H7 (cell line): ENCODE measurements around the gene LEMD1. TPM values are rescaled to one million over a fixed set of nuclear protein-coding genes. Genes with fewer than 3 reads are reported as not detected.
A peak's percentile ranks its signal among the peaks of the same experiment; 100 is the strongest.

Source experiments
- DNase-seq: peaks from one replicate; pipeline ENCODE4 v3.0.0; 2012
- H3K27me3 ChIP-seq: 2 replicates; pipeline ENCODE4 v1.6.0; 2011; ENCODE audit warnings: mild to moderate bottlenecking, low read length; ENCODE audit not compliant: control insufficient read depth, insufficient read depth
- H3K36me3 ChIP-seq: replicated peaks from 2 replicates; pipeline ENCODE4 v1.5.1; 2011; ENCODE audit warnings: low read length; ENCODE audit not compliant: control insufficient read depth, insufficient read depth
- H3K4me3 ChIP-seq: 2 replicates; pipeline ENCODE4 v1.5.1; 2011; ENCODE audit warnings: low read depth, mild to moderate bottlenecking, control low read depth, low read length, moderate library complexity; ENCODE audit not compliant: insufficient read depth
- total RNA-seq: library from RNA; depleted of rRNA; stranded (reverse); fragments of >200 nt; shearing (Covaris generic); gene quantifications from 2 replicates; pipeline ENCODE4 v1.2.3, GENCODE V29; 2014; rRNA removed

LEMD1 gene
- 19.4 and 25.1 TPM in 2 replicates for total RNA-seq

DNA sequence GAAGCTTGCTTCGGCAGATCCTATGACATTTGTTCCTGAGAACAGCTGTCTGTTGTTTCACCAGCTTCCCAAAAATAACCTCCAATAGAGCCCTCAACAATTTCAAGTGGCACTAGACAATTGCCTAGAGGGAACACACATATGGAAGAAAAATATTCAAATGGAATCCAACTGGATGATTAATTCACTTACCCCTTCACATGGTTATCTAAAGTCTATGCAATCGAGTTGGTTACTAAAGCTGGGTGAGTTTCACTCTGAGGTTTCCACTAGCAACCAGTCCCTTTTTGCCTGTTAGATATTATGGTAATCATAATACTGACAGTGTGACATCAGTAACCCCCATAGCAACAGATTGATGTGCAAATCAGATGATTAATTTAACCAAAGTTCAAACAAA lies at the start of gene LEMD1:
TSS of gene LEMD1 (minus strand) at position 259 of the 400 bp plus-strand sequence. CDS start 1,520 bp downstream, outside the sequence.
- no peaks in the 10 kb centered on the region; the same call in 1 of the 2 replicates for H3K27me3 ChIP-seq
- DNase-seq: no peak

DNA sequence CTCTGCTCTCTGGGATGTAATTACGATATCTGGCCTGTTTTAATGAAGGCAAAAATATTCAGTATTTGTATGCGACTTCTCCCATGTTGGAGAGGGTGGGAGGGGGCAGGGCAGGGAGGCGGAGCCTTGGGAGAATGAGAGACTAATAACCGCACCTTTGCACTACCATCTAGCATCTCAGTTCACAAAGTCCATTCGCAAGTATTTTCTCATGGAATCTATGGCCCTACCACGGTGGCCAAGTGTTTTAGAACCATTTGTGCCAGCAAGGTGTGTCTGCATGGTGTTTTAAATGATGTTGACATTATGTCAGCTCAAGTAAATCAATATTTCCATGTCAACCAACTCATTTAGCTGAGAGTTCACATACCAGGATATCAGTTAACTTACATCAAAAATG lies 48.3 kb upstream of the LEMD1 start:
- no peak overlapping the region for H3K4me3 ChIP-seq
- no peaks in the 10 kb centered on the region; the same call in 1 of the 2 replicates for H3K27me3 ChIP-seq
- H3K36me3 ChIP-seq: no peaks in the 10 kb centered on the region
- no peak for DNase-seq

More for the DNA sequence above, at the start of gene LEMD1:
- Histone ChIP-seq H3K4me3 (no peak within 1 kb of the TSS), H3K36me3 (no peaks in the 10 kb centered on the region)

DNA sequence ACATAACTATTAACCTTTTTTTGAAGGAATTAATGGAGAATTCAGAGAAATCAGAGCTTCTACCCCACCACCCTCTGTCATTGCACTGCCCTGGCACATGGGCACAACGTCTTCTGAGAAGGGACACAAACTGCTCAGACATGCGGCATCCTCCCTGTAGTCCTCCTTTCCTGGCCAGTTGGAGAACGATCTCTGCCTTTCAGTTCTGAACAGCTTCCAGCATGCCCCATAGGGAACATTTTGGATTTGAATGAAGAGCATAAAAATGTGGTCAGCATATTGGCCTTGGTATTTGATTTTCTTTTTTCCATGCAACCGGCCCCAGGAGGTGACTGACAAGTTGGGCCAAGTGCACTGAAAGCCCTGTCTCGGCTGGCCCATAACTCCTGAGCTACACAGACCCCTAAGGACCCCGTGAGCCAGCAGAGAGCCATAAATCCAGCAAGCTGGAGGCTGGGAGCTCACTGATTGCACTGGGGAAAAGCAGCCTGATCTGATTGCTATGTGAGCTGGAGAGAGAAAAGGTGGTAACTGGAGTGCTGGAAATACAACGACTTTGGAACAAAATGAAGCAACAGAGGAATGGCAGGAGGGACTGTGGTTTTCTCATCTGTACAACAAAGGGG lies 44.9 kb upstream of the LEMD1 start:
- H3K4me3 ChIP-seq: no peak overlapping the region
- no peaks in the 10 kb centered on the region; the same call in 1 of the 2 replicates for H3K27me3 ChIP-seq
- DNase-seq: no peak
- H3K36me3 ChIP-seq: no peaks in the 10 kb centered on the region

GRCh38 chr1:205465392-205465791 lies 43.5 kb upstream of the LEMD1 start:
- Histone ChIP-seq H3K36me3 (no peaks in the 10 kb centered on the region), H3K27me3 (no peaks in the 10 kb centered on the region; the same call in 1 of the 2 replicates), H3K4me3 (no peak overlapping the region)
- DNase-seq: no peak

DNA sequence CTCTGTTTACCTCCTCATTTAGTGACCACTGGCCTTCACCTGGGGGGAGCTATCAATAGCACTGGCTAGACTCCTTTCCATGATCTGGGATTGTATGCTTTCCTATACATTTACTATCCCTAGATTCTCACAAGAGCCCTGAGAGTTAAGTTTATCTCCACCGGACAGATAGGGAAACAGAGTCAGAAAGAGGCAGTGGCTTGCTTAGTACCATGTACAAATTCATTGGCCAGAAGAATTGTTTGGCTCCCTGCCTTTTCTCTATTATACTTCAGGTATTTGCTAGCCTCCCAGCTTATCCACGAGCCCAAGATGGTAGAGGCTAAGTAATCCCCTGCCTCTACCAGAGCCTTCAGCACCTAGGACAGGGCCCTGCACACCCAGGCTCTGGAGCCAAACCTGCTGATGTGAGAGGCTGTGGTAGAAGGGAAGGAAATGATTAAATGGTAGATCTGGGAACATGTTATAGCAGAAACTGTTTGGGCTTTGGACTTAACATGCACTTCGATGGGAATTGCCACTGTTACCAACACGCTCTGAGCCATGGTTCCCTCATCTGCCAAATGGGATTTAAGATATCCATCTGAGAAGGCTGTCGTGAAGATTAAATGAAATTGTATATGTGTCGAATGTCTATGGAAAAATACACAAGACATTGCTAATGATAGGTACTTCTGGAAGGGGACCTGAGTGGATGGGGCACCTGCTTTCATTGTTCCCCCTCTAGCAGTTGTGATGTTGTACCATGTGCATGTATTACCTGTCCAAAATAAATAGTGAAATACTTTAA lies 37.1 kb upstream of the LEMD1 start:
- DNase-seq: peak; percentile 81
- H3K4me3 ChIP-seq: no peak overlapping the region
- H3K36me3 ChIP-seq: no peaks in the 10 kb centered on the region
- peaks cover 10% of the 10 kb centered on the region for H3K27me3 ChIP-seq

DNA sequence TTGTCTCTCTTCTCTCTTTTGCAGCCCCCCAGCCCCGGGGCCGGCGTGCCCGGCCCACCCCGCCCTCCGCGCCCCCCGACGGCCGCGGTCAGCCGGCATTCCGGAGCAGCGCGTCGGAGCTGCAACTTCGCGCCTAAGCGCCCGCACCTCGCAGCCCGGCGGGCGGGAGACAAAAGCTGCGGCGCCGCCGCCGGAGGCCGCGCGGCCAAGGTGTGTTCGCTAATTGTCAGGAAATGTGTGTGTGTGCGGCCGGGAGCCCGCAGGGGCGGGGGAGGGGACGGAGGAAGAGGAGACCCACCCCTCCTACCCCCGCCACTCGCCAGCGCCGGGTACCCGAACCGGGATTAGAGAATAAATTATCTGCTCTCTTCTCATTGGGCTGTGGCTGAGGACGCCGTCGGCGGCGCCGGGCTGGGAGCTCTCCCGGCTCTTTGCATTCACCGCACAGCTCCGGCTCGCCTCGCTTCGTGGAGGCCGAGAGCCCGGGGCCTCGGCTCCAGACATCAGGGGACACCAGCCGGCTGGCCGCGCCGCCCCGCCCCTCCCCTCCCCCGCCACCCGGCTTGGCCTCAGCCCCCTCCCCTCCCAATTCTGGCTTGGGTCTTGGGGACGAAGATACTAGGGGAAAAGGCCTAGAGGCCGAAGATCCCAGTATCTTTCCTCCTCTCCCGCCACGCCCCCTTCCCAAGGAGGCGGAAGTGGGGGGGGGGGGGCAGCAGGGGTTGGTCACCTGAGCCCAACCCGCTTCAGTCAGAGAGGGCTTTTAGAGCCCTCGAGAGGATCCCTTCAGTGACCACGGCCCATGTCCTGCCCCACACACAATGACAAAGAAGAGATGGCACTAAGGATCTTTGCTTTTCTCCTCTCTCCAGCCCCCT lies 35.3 kb upstream of the LEMD1 start:
- peaks cover 16% of the 10 kb centered on the region for H3K27me3 ChIP-seq

DNA sequence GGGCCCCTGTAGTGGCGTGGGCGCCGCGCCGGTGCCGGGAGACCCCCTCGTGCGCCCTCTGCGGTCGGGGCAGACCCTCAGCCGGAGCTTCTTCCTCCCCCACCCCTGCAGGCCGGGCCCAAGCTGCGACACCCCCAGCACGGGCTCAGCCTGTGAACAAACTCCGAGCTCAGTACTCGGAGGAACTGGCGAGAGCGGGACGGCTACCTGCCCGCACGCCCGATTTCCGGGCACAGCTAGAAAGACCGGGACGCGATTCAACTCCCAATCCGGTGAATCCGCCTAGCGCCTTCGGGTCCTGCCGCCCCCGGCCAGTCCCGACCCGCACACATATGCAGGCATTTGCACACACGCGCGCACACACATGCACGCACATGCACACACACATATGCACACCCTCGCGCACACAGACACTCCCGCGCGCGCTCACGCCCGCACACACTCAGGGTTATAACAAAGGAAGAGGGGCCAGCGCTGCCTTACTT lies 34.6 kb upstream of the LEMD1 start:
- H3K27me3 ChIP-seq: peaks cover 16% of the 10 kb centered on the region
- peak; percentile 84 for DNase-seq

More for the DNA sequence above, 35.3 kb upstream of the LEMD1 start:
- peak overlapping the region; percentile 80 for H3K4me3 ChIP-seq
- no peaks in the 10 kb centered on the region for H3K36me3 ChIP-seq
- DNase-seq: peak; percentile 95

GRCh38 chr1:205455581-205456382 lies 33.9 kb upstream of the LEMD1 start, which contains the start of gene BLACAT1:
Gene BLACAT1, minus strand, starts transcription at chr1:205456045.
- peak; percentile 79 for DNase-seq
- no peaks in the 10 kb centered on the region for H3K36me3 ChIP-seq
- peaks cover 16% of the 10 kb centered on the region for H3K27me3 ChIP-seq
- peak within 1 kb of the TSS; percentile 80 for H3K4me3 ChIP-seq

More for the DNA sequence above, 34.6 kb upstream of the LEMD1 start:
- Histone ChIP-seq H3K4me3 (peak overlapping the region; percentile 80), H3K36me3 (no peaks in the 10 kb centered on the region)

DNA sequence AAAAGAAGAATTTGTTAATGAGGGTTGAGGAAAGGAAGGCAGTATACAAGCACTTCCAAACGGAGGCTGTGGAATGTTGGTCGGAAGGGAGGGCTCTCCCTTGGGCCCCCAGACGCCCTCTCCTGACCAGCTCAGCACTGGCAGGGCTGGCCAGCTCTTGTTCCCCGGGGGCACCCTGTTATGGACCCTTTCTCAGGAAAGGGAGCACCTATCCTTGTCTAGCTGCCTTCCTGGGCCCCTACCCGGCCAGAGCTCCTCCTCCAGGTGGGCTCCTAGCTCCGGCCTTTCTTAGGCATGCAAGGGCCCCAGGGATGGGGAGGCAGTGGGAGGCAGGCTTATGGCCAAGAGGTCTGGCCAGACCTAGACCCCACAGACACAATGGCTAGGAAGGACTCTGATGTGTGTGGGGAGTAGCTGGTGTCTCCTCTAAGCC lies 33.1 kb upstream of the LEMD1 start:
- H3K27me3 ChIP-seq: peaks cover 16% of the 10 kb centered on the region
- H3K4me3 ChIP-seq: peak overlapping the region; percentile 80
- no peaks in the 10 kb centered on the region for H3K36me3 ChIP-seq
- peak; percentile 75 for DNase-seq

DNA sequence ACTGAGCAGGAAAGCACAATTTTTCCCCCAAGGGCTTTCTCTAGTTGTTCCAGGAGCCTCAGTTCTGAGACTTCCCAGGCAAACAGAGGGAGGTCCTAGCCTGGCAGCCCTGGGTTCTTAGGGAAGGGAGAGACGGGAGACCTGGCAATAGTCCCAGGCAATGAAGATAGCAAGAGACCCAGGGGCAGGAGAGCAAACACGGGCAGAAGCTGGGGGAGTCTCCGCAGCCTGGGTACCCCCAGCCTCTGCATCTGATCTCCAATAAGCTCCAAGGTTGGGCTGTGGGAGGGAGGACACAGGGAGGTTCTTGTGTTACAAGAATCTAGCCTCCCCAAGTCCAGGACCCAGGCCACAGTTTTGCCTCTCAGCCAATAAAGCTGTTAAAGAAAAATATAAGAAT lies 31.6 kb upstream of the LEMD1 start:
- Histone ChIP-seq H3K27me3 (peaks cover 25% of the 10 kb centered on the region), H3K4me3 (no peak overlapping the region), H3K36me3 (no peaks in the 10 kb centered on the region)
- DNase-seq: no peak

GRCh38 chr1:205452933-205453332 lies 31.1 kb upstream of the LEMD1 start:
- DNase-seq: no peak
- Histone ChIP-seq H3K27me3 (peaks cover 23% of the 10 kb centered on the region), H3K4me3 (no peak overlapping the region), H3K36me3 (no peaks in the 10 kb centered on the region)

DNA sequence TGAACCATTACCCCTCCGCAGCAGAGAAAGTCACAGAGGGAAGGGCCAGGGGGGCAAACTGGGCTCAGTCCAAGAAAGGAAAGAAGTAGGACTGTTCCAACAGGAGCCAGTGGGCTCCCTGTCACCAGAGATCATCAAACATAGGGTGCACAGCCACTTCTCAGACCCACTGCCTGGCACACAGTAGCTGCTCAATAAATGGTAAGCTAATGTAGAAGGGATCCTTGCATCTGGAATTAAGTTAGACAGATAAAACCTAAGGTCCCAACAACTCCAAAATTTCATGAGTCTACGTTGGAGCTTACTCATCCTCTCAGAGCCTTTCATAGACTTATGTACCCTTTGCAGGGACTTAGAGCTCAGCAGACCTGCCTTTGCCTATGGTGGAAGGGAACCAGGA lies 30.5 kb upstream of the LEMD1 start:
- Histone ChIP-seq H3K36me3 (no peaks in the 10 kb centered on the region), H3K4me3 (no peak overlapping the region), H3K27me3 (peaks cover 25% of the 10 kb centered on the region)
- no peak for DNase-seq

GRCh38 chr1:205451759-205452164 lies 29.9 kb upstream of the LEMD1 start:
- peak; percentile 88 for DNase-seq
- H3K27me3 ChIP-seq: peaks cover 25% of the 10 kb centered on the region
- no peak overlapping the region for H3K4me3 ChIP-seq
- no peaks in the 10 kb centered on the region for H3K36me3 ChIP-seq
